ENCODE results near the gene COG6.

Gene COG6

DNA sequence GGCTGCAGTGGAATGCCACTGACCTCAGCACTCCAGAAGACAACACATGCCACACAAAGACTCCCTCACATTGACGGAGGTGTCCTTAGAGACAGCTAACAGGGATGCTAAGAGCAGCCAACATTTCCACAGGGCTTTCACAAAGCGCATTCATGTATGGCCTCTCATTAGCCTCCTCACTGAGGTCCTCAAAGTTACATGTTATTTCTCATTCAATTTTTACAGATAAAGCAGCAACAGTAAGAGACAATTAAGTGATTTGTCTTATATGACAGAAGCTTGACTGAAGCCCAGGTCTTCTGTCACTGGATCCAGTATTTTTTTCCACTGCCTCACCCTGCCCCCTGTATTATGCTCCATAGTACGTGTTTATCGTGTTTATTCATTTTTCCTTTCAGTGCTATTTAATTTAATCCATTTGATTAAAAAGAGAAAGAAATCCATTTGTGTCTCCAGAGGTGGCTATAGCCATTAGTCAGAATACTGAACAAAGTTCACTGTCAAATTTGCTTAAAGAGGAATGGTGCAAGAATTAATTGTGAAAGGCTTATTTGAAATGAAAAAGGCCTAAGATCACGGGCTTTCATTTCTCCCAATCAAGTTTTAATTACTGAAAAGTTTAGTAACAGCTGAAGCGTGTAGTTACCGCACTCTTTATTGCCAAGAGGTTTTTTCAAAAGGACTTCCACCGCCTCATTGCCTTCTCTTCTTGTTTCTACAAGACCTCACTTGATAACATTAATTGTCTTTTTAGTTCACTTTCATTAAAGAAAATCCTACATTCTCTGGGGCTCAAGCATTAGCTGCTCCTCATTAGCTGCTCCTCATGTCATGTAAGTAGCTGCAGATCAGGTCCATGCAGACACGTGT is 115.0 kb downstream of the COG6 start:
- Histone ChIP-seq H3K79me2 (ENCODE audit: low read length) (no peaks in the 10 kb centered on the region), H3K9me3 (replicated peaks; ENCODE audit: insufficient read depth, low read length) (no peaks in the 10 kb centered on the region), H4K20me1 (ENCODE audit: insufficient read depth, low read length) (no peaks in the 10 kb centered on the region), H3K4me3 (ENCODE audit: low read length) (no peak overlapping the region), H3K36me3 (replicated peaks; ENCODE audit: insufficient read depth, low read length) (no peaks in the 10 kb centered on the region), H3K4me2 (ENCODE audit: low read depth, low read length) (no peak overlapping the region), H3F3A (ENCODE audit: insufficient read depth, low read length) (no peaks in the 10 kb centered on the region), H3K9ac (ENCODE audit: low read length) (no peak overlapping the region), H3K4me1 (ENCODE audit: low read length) (no peaks in the 10 kb centered on the region), H3K27me3 (replicated peaks; ENCODE audit: insufficient read depth, low read length) (no peaks in the 10 kb centered on the region), H2AFZ (ENCODE audit: low read length) (no peak overlapping the region), H3K27ac (ENCODE audit: low read length) (no peak overlapping the region), H3K9me2 (replicated peaks; ENCODE audit: insufficient read depth, low read length) (no peaks in the 10 kb centered on the region)
- TF ChIP-seq, protein P1, sequence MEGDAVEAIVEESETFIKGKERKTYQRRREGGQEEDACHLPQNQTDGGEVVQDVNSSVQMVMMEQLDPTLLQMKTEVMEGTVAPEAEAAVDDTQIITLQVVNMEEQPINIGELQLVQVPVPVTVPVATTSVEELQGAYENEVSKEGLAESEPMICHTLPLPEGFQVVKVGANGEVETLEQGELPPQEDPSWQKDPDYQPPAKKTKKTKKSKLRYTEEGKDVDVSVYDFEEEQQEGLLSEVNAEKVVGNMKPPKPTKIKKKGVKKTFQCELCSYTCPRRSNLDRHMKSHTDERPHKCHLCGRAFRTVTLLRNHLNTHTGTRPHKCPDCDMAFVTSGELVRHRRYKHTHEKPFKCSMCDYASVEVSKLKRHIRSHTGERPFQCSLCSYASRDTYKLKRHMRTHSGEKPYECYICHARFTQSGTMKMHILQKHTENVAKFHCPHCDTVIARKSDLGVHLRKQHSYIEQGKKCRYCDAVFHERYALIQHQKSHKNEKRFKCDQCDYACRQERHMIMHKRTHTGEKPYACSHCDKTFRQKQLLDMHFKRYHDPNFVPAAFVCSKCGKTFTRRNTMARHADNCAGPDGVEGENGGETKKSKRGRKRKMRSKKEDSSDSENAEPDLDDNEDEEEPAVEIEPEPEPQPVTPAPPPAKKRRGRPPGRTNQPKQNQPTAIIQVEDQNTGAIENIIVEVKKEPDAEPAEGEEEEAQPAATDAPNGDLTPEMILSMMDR (IDR thresholded peaks at IDR 0.05; ENCODE audit: low read length): no peak
- TF ChIP-seq EZH2 (optimal IDR thresholded peaks at IDR 0.05; ENCODE audit: low read depth, low read length) (no peak), EZH2phosphoT487 (IDR thresholded peaks at IDR 0.05; ENCODE audit: low read length) (no peak)
- DNase-seq: no peak

GRCh38 chr13:39773833-39774232 is 118.4 kb downstream of the COG6 start:
- no peaks in the 10 kb centered on the region for H3K27me3 ChIP-seq (replicated peaks; ENCODE audit: insufficient read depth, low read length)
- H3K4me3 ChIP-seq (ENCODE audit: low read length): no peak overlapping the region
- H3K27ac ChIP-seq (ENCODE audit: low read length): no peak overlapping the region
- no peaks in the 10 kb centered on the region for H3K79me2 ChIP-seq (ENCODE audit: low read length)
- H3K36me3 ChIP-seq (replicated peaks; ENCODE audit: insufficient read depth, low read length): no peaks in the 10 kb centered on the region
- TF ChIP-seq EZH2 (optimal IDR thresholded peaks at IDR 0.05; ENCODE audit: low read depth, low read length) (no peak), EZH2phosphoT487 (IDR thresholded peaks at IDR 0.05; ENCODE audit: low read length) (no peak)
- TF ChIP-seq, protein P1 (IDR thresholded peaks at IDR 0.05; ENCODE audit: low read length): no peak
- no peak overlapping the region for H2AFZ ChIP-seq (ENCODE audit: low read length)
- H3K4me1 ChIP-seq (ENCODE audit: low read length): no peaks in the 10 kb centered on the region
- no peaks in the 10 kb centered on the region for H3F3A ChIP-seq (ENCODE audit: insufficient read depth, low read length)
- no peak overlapping the region for H3K4me2 ChIP-seq (ENCODE audit: low read depth, low read length)
- no peaks in the 10 kb centered on the region for H3K9me3 ChIP-seq (replicated peaks; ENCODE audit: insufficient read depth, low read length)
- H4K20me1 ChIP-seq (ENCODE audit: insufficient read depth, low read length): no peaks in the 10 kb centered on the region
- H3K9ac ChIP-seq (ENCODE audit: low read length): no peak overlapping the region
- DNase-seq: no peak
- no peaks in the 10 kb centered on the region for H3K9me2 ChIP-seq (replicated peaks; ENCODE audit: insufficient read depth, low read length)

DNA sequence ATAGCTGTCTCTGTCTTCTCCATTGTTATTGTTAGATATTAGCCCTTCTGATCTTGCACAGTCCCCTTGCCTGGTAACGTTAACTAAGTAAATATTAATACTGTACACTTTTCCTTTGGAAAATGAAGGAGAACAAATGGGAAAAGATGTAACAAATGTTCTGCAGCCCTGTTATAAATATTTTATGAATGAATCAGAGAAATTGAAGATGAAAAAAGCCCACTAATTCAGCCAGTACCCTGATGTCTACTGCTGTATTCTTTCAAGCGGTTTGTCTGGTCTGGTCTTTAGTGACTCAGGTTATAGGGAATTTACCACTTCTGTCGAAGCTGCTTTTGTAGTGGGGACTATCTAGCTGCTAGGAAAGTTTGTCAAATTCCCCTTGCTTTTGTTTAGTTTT is 121.0 kb downstream of the COG6 start:
- Histone ChIP-seq H3K9me2 (replicated peaks; ENCODE audit: insufficient read depth, low read length) (no peaks in the 10 kb centered on the region), H3K4me2 (ENCODE audit: low read depth, low read length) (no peak overlapping the region), H3K36me3 (replicated peaks; ENCODE audit: insufficient read depth, low read length) (no peaks in the 10 kb centered on the region), H3K4me1 (ENCODE audit: low read length) (no peaks in the 10 kb centered on the region), H3K27ac (ENCODE audit: low read length) (no peak overlapping the region), H3K9ac (ENCODE audit: low read length) (no peak overlapping the region), H2AFZ (ENCODE audit: low read length) (no peak overlapping the region), H3K79me2 (ENCODE audit: low read length) (no peaks in the 10 kb centered on the region), H4K20me1 (ENCODE audit: insufficient read depth, low read length) (no peaks in the 10 kb centered on the region), H3F3A (ENCODE audit: insufficient read depth, low read length) (no peaks in the 10 kb centered on the region), H3K27me3 (replicated peaks; ENCODE audit: insufficient read depth, low read length) (no peaks in the 10 kb centered on the region), H3K4me3 (ENCODE audit: low read length) (no peak overlapping the region), H3K9me3 (replicated peaks; ENCODE audit: insufficient read depth, low read length) (no peaks in the 10 kb centered on the region)
- no peak for DNase-seq
- TF ChIP-seq EZH2 (optimal IDR thresholded peaks at IDR 0.05; ENCODE audit: low read depth, low read length) (no peak), EZH2phosphoT487 (IDR thresholded peaks at IDR 0.05; ENCODE audit: low read length) (no peak)
- TF ChIP-seq, protein P1 (IDR thresholded peaks at IDR 0.05; ENCODE audit: low read length): no peak

Data from MM.1S (cell line).